CD4-positive, alpha-beta T cell (primary cell): Measurements from ENCODE around the gene DOLPP1. TPM values are rescaled to one million over a fixed set of nuclear protein-coding genes. Genes with fewer than 3 reads are reported as not detected.

ENCODE experiments used
- ATAC-seq: fragments of 200-7000 bp; cut with Tn5 transposase; one replicate; pipeline ENCODE4 v1.10.0; 2022; ENCODE audit warnings: mild to moderate bottlenecking; ENCODE audit not compliant: poor library complexity
- CTCF ChIA-PET: fragments of 350-600 bp; sonication (Branson Sonifier 250); formaldehyde crosslinking; loops from one replicate; lab custom pipeline; 2021; ENCODE audit warnings: antibody characterized with exemption, inconsistent platforms; lab: Charles Lee
- POLR2A ChIA-PET: fragments of 350-600 bp; sonication (Branson Sonifier 250); formaldehyde crosslinking; loops from one replicate; lab custom pipeline; 2021; ENCODE audit warnings: antibody characterized with exemption, inconsistent platforms; lab: Charles Lee
- DNase-seq, 14 experiments: peaks; one replicate each; pipeline ENCODE4 v3.0.0-alpha.2; 2013 to 2020; ENCODE audit warnings: mixed read lengths in 2 of 14
- H3K27ac ChIP-seq, 2 donors: one replicate each; pipeline versions ENCODE4 v1.5.1 to v1.7.0; 2013; ENCODE audit warnings: low read length in 2 of 2, low read depth in 1 of 2, mild to moderate bottlenecking in 1 of 2
- H3K27me3 ChIP-seq, 2 experiments: 1 replicate in 1 of 2; 2 replicates in 1 of 2; pipeline versions ENCODE4 v1.6.1 to v1.7.0; 2013; ENCODE audit warnings: low read length in 2 of 2, control low read depth in 1 of 2, mild to moderate bottlenecking in 1 of 2, moderate library complexity in 1 of 2; ENCODE audit not compliant: insufficient read depth in 2 of 2, control insufficient read depth in 1 of 2
- H3K36me3 ChIP-seq: one replicate; pipeline ENCODE4 v1.6.1; 2013; ENCODE audit warnings: low read length, control low read depth; ENCODE audit not compliant: insufficient read depth
- H3K4me1 ChIP-seq: one replicate; pipeline ENCODE4 v1.6.1; 2013; ENCODE audit warnings: low read length, control low read depth; ENCODE audit not compliant: insufficient read depth
- H3K4me3 ChIP-seq: one replicate; pipeline ENCODE4 v1.5.1; 2013; ENCODE audit warnings: mild to moderate bottlenecking, low read length, moderate library complexity
- H3K9me3 ChIP-seq, 2 experiments: 1 replicate in 1 of 2; 2 replicates in 1 of 2; pipeline versions ENCODE4 v1.6.1 to v1.7.0; 2013; ENCODE audit warnings: low read length in 2 of 2, mild to moderate bottlenecking in 2 of 2, control low read depth in 1 of 2, moderate library complexity in 1 of 2; ENCODE audit not compliant: control insufficient read depth in 1 of 2, insufficient read depth in 1 of 2
- H3K27ac Mint-ChIP-seq: one replicate; pipeline ENCODE4 v1.8.0; 2020; ENCODE audit warnings: mixed read lengths
- H3K27me3 Mint-ChIP-seq: one replicate; pipeline ENCODE4 v1.8.0; 2021; ENCODE audit warnings: mixed read lengths
- H3K36me3 Mint-ChIP-seq: one replicate; pipeline ENCODE4 v1.8.0; 2021; ENCODE audit warnings: low read depth, mixed read lengths
- H3K4me1 Mint-ChIP-seq: one replicate; pipeline ENCODE4 v1.8.0; 2021; ENCODE audit warnings: low read depth, mixed read lengths
- H3K4me3 Mint-ChIP-seq: one replicate; pipeline ENCODE4 v1.8.0; 2020; ENCODE audit warnings: mild to moderate bottlenecking, mixed read lengths
- H3K9me3 Mint-ChIP-seq: one replicate; pipeline ENCODE4 v1.8.0; 2020; ENCODE audit warnings: mixed read lengths
- intact Hi-C, 2 experiments: fragments of 100-400 bp; cut with DNase I in 1 of 2; cut with micrococcal nuclease in 1 of 2; formaldehyde crosslinking; loops; one replicate each; pipeline versions ENCODE4 v1.15.1 to v1.9.0; 2023 to 2025; cut with DNase I, micrococcal nuclease
- total RNA-seq, 174 experiments: library from RNA in 2 of 174; stranded (reverse) in 2 of 174; gene quantifications; one replicate each; pipeline ENCODE4 v1.2.3 and lab custom pipeline; 2021 to 2026
- TF ChIP-seq, protein P1 (sequence below): fragments of 200-600 bp; IDR thresholded peaks from one replicate; pipeline ENCODE4 v1.8.0; 2022; ENCODE audit warnings: antibody characterized with exemption, mild to moderate bottlenecking

The DOLPP1 gene
- total RNA-seq, 2 experiments from 2014 or later, result 2.7 to 3.6 TPM

GRCh38 chr9:129069862-129070641, 10.9 kb upstream of the DOLPP1 start:
- Histone ChIP-seq H3K36me3 (peaks cover 23% of the 10 kb centered on the region), H3K27me3 (no peaks in the 10 kb centered on the region), H3K27ac (peak overlapping the region in 1 of 2 donors; percentile 7), H3K4me1 (peaks cover 64% of the 10 kb centered on the region), H3K4me3 (no peak overlapping the region), H3K9me3 (no peaks in the 10 kb centered on the region)
- ATAC-seq (no peak), DNase-seq (no peak)
- Mint-ChIP-seq H3K4me3 (no peak overlapping the region), H3K36me3 (peaks cover 25% of the 10 kb centered on the region), H3K4me1 (peaks cover 35% of the 10 kb centered on the region), H3K27ac (peak overlapping the region; percentile 88), H3K27me3 (no peaks in the 10 kb centered on the region), H3K9me3 (no peaks in the 10 kb centered on the region)
- POLR2A ChIA-PET, result interaction anchor here (1.1 to 2.4 kb wide), 3 partner anchors 10 to 42 kb away, joined by 3 to 25 read pairs (median 8); partner anchors contain the start of genes DOLPP1, MIGA2 and SH3GLB2
- CTCF ChIA-PET, result interaction anchor here (0.6 kb wide), 1 partner anchor 79 kb away, joined by 4 read pairs; no protein-coding TSS in a partner anchor
- intact Hi-C loops, result no loop called here
- TF ChIP-seq, protein P1, sequence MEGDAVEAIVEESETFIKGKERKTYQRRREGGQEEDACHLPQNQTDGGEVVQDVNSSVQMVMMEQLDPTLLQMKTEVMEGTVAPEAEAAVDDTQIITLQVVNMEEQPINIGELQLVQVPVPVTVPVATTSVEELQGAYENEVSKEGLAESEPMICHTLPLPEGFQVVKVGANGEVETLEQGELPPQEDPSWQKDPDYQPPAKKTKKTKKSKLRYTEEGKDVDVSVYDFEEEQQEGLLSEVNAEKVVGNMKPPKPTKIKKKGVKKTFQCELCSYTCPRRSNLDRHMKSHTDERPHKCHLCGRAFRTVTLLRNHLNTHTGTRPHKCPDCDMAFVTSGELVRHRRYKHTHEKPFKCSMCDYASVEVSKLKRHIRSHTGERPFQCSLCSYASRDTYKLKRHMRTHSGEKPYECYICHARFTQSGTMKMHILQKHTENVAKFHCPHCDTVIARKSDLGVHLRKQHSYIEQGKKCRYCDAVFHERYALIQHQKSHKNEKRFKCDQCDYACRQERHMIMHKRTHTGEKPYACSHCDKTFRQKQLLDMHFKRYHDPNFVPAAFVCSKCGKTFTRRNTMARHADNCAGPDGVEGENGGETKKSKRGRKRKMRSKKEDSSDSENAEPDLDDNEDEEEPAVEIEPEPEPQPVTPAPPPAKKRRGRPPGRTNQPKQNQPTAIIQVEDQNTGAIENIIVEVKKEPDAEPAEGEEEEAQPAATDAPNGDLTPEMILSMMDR, result no peak

DNA sequence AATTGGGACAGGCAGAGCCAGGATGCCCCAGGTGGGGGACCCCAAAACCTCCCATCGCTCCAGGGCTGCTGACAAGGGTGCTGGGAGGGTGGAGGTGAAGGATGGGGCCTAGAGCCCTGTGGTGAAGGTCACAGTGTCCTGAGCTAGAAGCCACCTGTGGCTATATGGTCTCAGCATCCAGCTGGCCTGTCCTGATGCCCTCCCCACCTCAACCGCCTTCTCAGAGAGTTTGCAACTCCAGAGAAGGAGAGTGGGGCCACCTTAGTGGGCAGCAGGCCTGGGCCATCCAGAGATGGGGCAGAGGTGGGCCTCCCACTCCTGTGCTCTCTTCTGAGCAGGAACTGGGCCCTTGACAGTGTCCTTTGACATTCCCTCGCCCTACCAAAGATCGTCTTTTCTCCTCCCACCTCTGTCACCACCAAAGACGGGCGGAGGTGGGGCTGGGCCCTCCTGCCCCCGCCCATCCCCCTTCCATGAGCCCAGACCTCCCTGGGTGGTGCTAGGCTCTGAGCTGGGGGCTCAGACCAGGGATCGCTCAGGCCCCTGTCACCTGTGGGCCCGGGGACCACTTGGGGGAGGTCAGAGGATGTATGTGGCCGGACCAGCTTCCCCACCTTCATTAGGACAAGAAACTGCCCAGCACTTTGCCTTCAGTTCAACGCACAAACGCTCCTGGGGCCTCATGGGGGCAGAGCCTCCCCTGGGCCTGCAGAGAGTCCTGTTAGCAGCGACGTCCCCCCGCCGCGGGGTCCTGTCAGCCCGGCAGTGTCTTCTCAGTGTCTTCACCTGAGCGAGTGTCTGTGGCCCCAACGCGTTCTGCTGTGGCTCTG, 10.0 kb upstream of the DOLPP1 start:
- peaks cover 35% of the 10 kb centered on the region for H3K4me1 Mint-ChIP-seq
- CTCF ChIA-PET, result no interaction called here
- H3K4me1 ChIP-seq, result peaks cover 64% of the 10 kb centered on the region
- H3K4me3 ChIP-seq, result no peak overlapping the region
- TF ChIP-seq, protein P1, result no peak
- no peak for ATAC-seq
- H3K27me3 Mint-ChIP-seq, result no peaks in the 10 kb centered on the region
- POLR2A ChIA-PET, result interaction anchor here (0.6 kb wide), 1 partner anchor 51 kb away, joined by 3 read pairs; no protein-coding TSS in a partner anchor
- H3K27ac Mint-ChIP-seq, result no peak overlapping the region
- no peaks in the 10 kb centered on the region for H3K9me3 ChIP-seq
- intact Hi-C loops, result no loop called here
- H3K36me3 Mint-ChIP-seq, result peaks cover 17% of the 10 kb centered on the region
- peak overlapping the region in 1 of 2 donors; percentile 7 for H3K27ac ChIP-seq
- H3K27me3 ChIP-seq, result no peaks in the 10 kb centered on the region
- peaks cover 19% of the 10 kb centered on the region for H3K36me3 ChIP-seq
- DNase-seq, result no peak
- H3K4me3 Mint-ChIP-seq, result no peak overlapping the region
- no peaks in the 10 kb centered on the region for H3K9me3 Mint-ChIP-seq

- Mint-ChIP-seq H3K27ac (peak overlapping the region; percentile 73), H3K4me3 (peak overlapping the region; percentile 34), H3K36me3 (peaks cover 16% of the 10 kb centered on the region), H3K4me1 (peaks cover 35% of the 10 kb centered on the region), H3K27me3 (no peaks in the 10 kb centered on the region), H3K9me3 (no peaks in the 10 kb centered on the region)
- Histone ChIP-seq H3K27me3 (no peaks in the 10 kb centered on the region), H3K9me3 (no peaks in the 10 kb centered on the region), H3K4me1 (peaks cover 64% of the 10 kb centered on the region), H3K27ac (peak overlapping the region in 1 of 2 donors; percentile 1), H3K36me3 (peaks cover 16% of the 10 kb centered on the region), H3K4me3 (no peak overlapping the region)
- peak in 8 of 14 experiments; percentile 13 to 61 (median 39) for DNase-seq
- ChIA-PET CTCF (no interaction called here), POLR2A (interaction anchor here (0.6 to 1.2 kb wide), 3 partner anchors 9 to 52 kb away, joined by 3 to 5 read pairs (median 3); no protein-coding TSS in a partner anchor)
- TF ChIP-seq, protein P1, result no peak
- ATAC-seq, result peak; percentile 57
- intact Hi-C loops, result no loop called here
Measured at GRCh38 chr9:129071526-129072126, 9.3 kb upstream of the DOLPP1 start.
